Esophagus (tissue), 2 donors: ENCODE results near the gene EVL. TPM values are rescaled to one million over a fixed set of nuclear protein-coding genes. Genes with fewer than 3 reads are reported as not detected.

Experiments
- H3K27ac ChIP-seq, 2 donors: one replicate each; pipeline ENCODE4 v1.5.1; 2013; ENCODE audit warnings: low read depth in 2 of 2, mild to moderate bottlenecking in 2 of 2, inconsistent platforms in 1 of 2, low read length in 1 of 2, moderate library complexity in 1 of 2
- H3K27me3 ChIP-seq, 2 donors: one replicate each; pipeline ENCODE4 v1.6.1; 2013; ENCODE audit warnings: low read length in 2 of 2, control low read depth in 1 of 2, mild to moderate bottlenecking in 1 of 2; ENCODE audit not compliant: insufficient read depth in 2 of 2, control insufficient read depth in 1 of 2
- H3K36me3 ChIP-seq, 2 donors: one replicate each; pipeline ENCODE4 v1.6.1; 2013; ENCODE audit warnings: low read length in 1 of 2; ENCODE audit not compliant: control insufficient read depth in 2 of 2, insufficient read depth in 2 of 2
- H3K4me1 ChIP-seq, 2 donors: one replicate each; pipeline ENCODE4 v1.6.1; 2013; ENCODE audit warnings: low read length in 1 of 2; ENCODE audit not compliant: control insufficient read depth in 2 of 2, insufficient read depth in 2 of 2
- H3K4me3 ChIP-seq, 2 donors: one replicate each; pipeline ENCODE4 v1.5.1; 2013; ENCODE audit warnings: low read length in 2 of 2, mild to moderate bottlenecking in 2 of 2, low read depth in 1 of 2, moderate library complexity in 1 of 2
- H3K9me3 ChIP-seq, 2 donors: one replicate each; pipeline ENCODE4 v1.6.1; 2013; ENCODE audit warnings: mild to moderate bottlenecking in 2 of 2, low read depth in 1 of 2, low read length in 1 of 2, moderate library complexity in 1 of 2; ENCODE audit not compliant: control insufficient read depth in 2 of 2, insufficient read depth in 1 of 2
- WGBS, 2 donors: extraction: QIAGEN DNeasy Blood & Tissue Kit; methylation state at CpG; one replicate each; pipeline ENCODE4 v1.1.7; 2013; 5-methylcytosine and 5-hydroxymethylcytosine counted together
- polyA plus RNA-seq, 2 donors: library from polyadenylated mRNA; stranded (reverse); fragments of 200-250 nt; gene quantifications; one replicate each; pipeline ENCODE4 v1.2.3, GENCODE V29; 2013
- donor health status: healthy with polysubstance abuse.
- donor health status: Bipolar disorder and iron deficiency.

The EVL gene
- 10 to 100 TPM; 25.3 to 41.9 TPM for polyA plus RNA-seq

DNA sequence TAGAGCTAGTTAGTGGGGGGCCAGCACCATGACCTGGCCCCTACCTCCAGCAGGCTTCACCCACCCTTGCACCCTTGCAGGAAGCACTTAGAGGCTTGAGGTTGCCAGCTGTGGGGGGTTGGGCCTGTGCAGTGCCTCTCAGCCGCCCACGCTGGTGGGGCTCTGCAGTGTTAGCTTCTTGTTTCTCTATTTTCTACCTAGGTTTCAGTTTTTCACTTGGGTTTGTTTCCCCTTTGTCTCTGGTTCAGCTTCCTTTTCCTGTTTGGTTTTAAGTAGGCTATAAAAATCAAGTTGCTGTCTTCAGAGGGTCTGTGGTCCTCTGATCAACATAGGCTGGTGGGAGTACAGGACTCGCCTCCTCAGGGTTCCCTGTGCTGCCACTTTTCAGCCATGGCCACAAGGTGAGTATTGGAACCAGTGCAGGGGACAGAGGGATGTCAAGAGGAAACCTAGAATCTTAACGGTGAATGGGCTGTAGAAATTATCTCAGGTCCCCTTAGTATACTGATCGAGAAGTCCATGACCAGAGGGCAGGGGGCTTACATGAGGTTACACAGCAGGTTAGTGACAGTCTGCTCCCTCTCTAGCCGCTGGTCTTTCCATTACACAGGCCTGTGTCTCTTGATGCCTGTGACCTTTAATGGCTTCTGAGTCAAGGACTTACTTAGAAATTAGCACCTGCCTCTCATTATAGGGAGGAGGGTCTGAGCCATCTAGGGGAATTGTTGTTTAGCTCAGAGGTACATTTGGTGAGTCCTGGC is at the start of gene EVL:
EVL (plus strand) TSS at position 312 of the 761 bp plus-strand sequence; CDS start at position 391, 79 bp downstream.
- 73 to 80% methylated on average over 6 of the region's 6 CpGs for WGBS, 2 donors
- Histone ChIP-seq H3K4me1 (peaks cover 0 to 13% of the 10 kb centered on the region in 2 donors), H3K9me3 (no peaks in the 10 kb centered on the region), H3K36me3 (no peaks in the 10 kb centered on the region), H3K27ac (peak within 1 kb of the TSS; percentile 57 to 80), H3K27me3 (no peaks in the 10 kb centered on the region), H3K4me3 (peak within 1 kb of the TSS; percentile 18 to 24)

DNA sequence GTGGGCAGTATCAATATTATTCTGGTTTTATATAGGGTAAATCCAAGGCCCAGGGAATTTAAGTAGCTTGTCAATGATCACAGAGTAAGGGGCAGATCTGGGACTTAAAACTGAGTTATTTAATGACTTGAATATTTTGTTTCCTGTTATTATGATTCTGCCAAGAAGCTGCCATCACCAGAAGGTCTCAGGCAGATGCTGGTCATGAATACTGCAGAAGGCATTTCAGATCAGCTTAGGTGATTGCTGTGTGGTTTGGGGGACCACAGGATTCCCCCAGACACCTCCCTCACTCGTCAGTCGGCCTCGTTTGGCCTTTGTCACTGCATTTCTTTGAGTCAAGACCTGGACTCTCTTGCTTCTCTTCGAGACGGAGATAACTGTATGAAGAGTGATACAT is 47.7 kb upstream of the EVL start:
- Histone ChIP-seq H3K9me3 (no peaks in the 10 kb centered on the region), H3K27me3 (no peaks in the 10 kb centered on the region), H3K4me1 (peaks cover 0 to 3% of the 10 kb centered on the region in 2 donors), H3K27ac (no peak overlapping the region), H3K36me3 (no peaks in the 10 kb centered on the region), H3K4me3 (no peak overlapping the region)
- 87 to 88% methylated on average over 5 of the region's 5 CpGs for WGBS, 2 donors

DNA sequence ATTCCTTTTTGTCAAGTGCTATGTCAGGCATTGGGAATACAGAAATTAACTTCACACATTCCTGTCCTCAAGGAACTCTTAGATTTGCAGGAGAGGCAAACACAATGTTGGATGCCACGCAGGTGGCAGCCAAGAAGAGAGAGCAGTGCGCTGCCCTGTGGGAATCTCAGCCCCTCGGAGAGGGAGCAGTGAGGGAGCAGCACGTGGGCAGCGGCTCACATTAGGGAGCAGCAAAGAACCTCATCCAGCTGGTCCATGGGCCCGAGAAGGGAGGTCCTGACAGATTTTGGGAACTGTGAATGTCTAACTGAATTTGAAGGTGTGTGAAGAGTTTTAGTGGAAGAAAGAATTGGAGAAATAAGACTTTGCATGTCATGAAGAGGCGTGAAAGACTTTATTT is 47.2 kb upstream of the EVL start:
- WGBS, 2 donors = 93 to 96% methylated on average over 7 of the region's 7 CpGs
- Histone ChIP-seq H3K27ac (no peak overlapping the region), H3K9me3 (no peaks in the 10 kb centered on the region), H3K36me3 (no peaks in the 10 kb centered on the region), H3K4me1 (peaks cover 3% of the 10 kb centered on the region in 2 donors), H3K27me3 (no peaks in the 10 kb centered on the region), H3K4me3 (no peak overlapping the region)

GRCh38 chr14:100018482-100018881 is 46.7 kb upstream of the EVL start:
- no peaks in the 10 kb centered on the region for H3K36me3 ChIP-seq
- H3K4me3 ChIP-seq = no peak overlapping the region
- peaks cover 3% of the 10 kb centered on the region in 2 donors for H3K4me1 ChIP-seq
- WGBS, 2 donors = 61 to 63% methylated on average over 8 of the region's 8 CpGs
- H3K9me3 ChIP-seq = no peaks in the 10 kb centered on the region
- H3K27ac ChIP-seq = no peak overlapping the region
- no peaks in the 10 kb centered on the region for H3K27me3 ChIP-seq

- 78 to 79% methylated on average over 8 of the region's 8 CpGs for WGBS, 2 donors
- Histone ChIP-seq H3K36me3 (no peaks in the 10 kb centered on the region), H3K9me3 (no peaks in the 10 kb centered on the region), H3K4me1 (peaks cover 3% of the 10 kb centered on the region in 2 donors), H3K27ac (no peak overlapping the region), H3K27me3 (no peaks in the 10 kb centered on the region), H3K4me3 (no peak overlapping the region)
Observed at GRCh38 chr14:100019156-100019744, 46.0 kb upstream of the EVL start.

DNA sequence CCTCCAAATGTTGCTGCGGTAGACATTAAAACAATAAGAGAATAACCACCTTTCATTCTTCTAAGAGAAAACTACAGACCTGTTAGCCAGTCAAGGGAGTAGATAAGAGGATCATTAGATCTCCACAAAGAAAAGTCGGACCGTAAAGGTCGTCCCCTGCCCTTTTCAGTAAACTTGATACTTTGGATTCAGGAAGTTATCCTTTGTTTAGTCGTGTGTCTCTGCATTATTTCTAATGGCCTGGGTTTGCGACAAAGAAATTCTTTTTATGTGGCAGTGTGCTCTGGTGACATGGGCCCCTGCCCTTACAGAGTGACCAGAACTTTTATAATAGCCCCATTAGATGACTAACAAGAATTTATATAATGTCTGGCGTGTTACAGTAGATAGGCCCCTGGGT is 44.6 kb upstream of the EVL start:
- H3K4me1 ChIP-seq = peaks cover 3 to 6% of the 10 kb centered on the region in 2 donors
- H3K27me3 ChIP-seq = no peaks in the 10 kb centered on the region
- no peak overlapping the region for H3K27ac ChIP-seq
- H3K4me3 ChIP-seq = no peak overlapping the region
- 67 to 78% methylated on average over 7 of the region's 7 CpGs for WGBS, 2 donors
- H3K36me3 ChIP-seq = no peaks in the 10 kb centered on the region
- H3K9me3 ChIP-seq = no peaks in the 10 kb centered on the region

- H3K4me1 ChIP-seq = peaks cover 3 to 6% of the 10 kb centered on the region in 2 donors
- no peaks in the 10 kb centered on the region for H3K9me3 ChIP-seq
- WGBS, 2 donors = 78 to 84% methylated on average over 12 of the region's 12 CpGs
- no peak overlapping the region for H3K27ac ChIP-seq
- H3K36me3 ChIP-seq = no peaks in the 10 kb centered on the region
- no peaks in the 10 kb centered on the region for H3K27me3 ChIP-seq
- no peak overlapping the region for H3K4me3 ChIP-seq
Observed at GRCh38 chr14:100022772-100023451, 42.3 kb upstream of the EVL start.

GRCh38 chr14:100025111-100025510 is 40.1 kb upstream of the EVL start:
- peaks cover 3% of the 10 kb centered on the region in 2 donors for H3K4me1 ChIP-seq
- no peaks in the 10 kb centered on the region for H3K36me3 ChIP-seq
- peak overlapping the region in 1 of 2 donors; percentile 42 for H3K27ac ChIP-seq
- 29 to 54% methylated on average over 1 of the region's 1 CpG for WGBS, 2 donors
- H3K27me3 ChIP-seq = no peaks in the 10 kb centered on the region
- H3K9me3 ChIP-seq = no peaks in the 10 kb centered on the region
- H3K4me3 ChIP-seq = no peak overlapping the region

GRCh38 chr14:100027771-100028490 is 37.3 kb upstream of the EVL start:
- Histone ChIP-seq H3K27me3 (no peaks in the 10 kb centered on the region), H3K4me3 (no peak overlapping the region), H3K4me1 (peaks cover 0 to 5% of the 10 kb centered on the region in 2 donors), H3K9me3 (no peaks in the 10 kb centered on the region), H3K27ac (no peak overlapping the region), H3K36me3 (no peaks in the 10 kb centered on the region)
- 94 to 97% methylated on average over 4 of the region's 4 CpGs for WGBS, 2 donors
